ENCODE measurements around the gene IQGAP2.

DNA sequence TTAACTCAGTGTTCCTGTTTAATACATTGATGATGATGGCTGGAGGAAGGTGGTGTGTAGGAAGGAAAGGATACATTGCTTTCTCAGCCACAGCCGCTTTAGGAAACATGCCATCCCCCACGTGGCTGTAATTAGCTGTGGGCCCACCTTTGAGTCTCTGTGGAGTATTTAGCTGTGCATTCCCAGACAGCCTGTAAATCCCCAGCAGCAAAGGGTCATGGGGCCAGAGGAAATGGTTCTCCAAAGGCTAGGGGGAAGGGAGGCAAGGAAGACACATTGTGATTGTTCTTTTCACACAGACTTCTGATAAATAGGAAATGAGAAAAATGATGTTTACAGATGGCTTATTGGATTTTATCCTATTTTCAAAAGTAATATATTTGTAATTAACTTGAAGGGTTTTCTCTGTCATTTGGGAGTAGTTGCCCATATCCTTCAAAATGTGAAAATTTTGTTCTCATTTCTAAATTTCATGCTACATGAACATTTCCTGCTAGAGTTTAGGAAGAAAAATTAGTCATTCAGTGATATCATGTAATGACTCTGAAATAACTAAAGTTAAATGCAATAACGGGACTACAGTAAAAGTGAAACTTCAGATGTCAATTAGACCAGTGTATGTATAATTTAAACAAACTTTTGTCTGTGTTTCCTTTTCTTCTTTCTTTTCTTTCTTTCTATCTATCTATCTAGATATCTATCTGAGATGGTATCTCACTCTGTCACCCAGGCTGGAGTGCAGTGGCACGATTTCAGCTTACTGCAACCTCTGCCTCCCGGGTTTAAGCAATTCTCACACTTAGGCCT is 288.6 kb downstream of the IQGAP2 start:
- TF ChIP-seq, protein P1, sequence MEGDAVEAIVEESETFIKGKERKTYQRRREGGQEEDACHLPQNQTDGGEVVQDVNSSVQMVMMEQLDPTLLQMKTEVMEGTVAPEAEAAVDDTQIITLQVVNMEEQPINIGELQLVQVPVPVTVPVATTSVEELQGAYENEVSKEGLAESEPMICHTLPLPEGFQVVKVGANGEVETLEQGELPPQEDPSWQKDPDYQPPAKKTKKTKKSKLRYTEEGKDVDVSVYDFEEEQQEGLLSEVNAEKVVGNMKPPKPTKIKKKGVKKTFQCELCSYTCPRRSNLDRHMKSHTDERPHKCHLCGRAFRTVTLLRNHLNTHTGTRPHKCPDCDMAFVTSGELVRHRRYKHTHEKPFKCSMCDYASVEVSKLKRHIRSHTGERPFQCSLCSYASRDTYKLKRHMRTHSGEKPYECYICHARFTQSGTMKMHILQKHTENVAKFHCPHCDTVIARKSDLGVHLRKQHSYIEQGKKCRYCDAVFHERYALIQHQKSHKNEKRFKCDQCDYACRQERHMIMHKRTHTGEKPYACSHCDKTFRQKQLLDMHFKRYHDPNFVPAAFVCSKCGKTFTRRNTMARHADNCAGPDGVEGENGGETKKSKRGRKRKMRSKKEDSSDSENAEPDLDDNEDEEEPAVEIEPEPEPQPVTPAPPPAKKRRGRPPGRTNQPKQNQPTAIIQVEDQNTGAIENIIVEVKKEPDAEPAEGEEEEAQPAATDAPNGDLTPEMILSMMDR (IDR thresholded peaks at IDR 0.05): no peak
- TF ChIP-seq POLR2A (IDR thresholded peaks at IDR 0.05): no peak

All from right lobe of liver (tissue), 4 donors.